HG03159 (cell line): ENCODE results near the gene DHRS12.
A peak's percentile ranks its signal among the peaks of the same experiment; 100 is the strongest.

Experiments
- ATAC-seq: cut with Tn5 transposase; IDR thresholded peaks from one replicate; pipeline ENCODE4 v1.9.1; 2021; ENCODE audit warnings: mild to moderate bottlenecking, moderate library complexity; ENCODE audit not compliant: unreplicated experiment

DHRS12 gene

GRCh38 chr13:51803422-51804294 lies at the start of gene DHRS12:
TSS of gene DHRS12 (minus strand) at chr13:51804163. CDS start at chr13:51799659, 4,504 bp downstream.
- peak; percentile 90 for ATAC-seq

- ATAC-seq: no peak
These were observed 45.5 kb upstream of the DHRS12 start for GRCh38 chr13:51849145-51850101.

DNA sequence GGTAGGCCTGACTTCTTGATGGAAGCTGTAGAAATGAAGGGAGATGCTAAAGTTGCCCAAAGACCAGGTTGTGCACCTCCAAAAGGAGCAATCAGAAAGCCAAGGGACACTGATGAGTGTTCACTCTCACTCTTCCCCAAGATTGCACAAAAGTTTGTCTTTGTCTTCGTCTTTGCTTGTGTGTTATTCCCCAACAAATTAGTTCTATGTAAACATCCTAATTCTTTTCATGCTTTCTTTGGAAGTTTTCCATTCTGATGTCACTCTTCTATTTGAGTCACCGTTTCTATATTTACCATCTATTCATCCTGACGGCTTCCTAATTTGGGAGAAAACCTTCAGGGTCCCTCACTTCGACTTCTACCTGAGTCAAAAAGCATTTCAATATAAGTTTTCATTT lies 44.7 kb upstream of the DHRS12 start:
- ATAC-seq: no peak

DNA sequence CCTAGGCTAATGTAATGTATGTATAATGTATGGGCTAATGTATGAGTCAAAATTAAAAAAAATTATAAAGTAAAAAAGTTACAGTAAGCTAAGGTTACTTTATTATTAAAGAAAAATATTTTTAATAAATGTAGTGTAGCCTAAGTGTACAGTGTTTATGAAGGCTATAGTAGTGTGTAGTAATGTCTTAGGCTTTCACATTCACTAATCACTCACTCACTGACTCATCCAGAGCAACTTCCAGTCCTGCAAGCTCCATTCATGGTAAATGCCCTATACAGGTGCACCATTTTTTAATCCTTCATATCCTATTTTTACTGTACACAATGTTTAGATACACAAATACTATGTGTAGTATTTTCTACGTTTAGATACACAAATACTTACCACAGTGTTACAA lies 42.8 kb upstream of the DHRS12 start:
- ATAC-seq: no peak

DNA sequence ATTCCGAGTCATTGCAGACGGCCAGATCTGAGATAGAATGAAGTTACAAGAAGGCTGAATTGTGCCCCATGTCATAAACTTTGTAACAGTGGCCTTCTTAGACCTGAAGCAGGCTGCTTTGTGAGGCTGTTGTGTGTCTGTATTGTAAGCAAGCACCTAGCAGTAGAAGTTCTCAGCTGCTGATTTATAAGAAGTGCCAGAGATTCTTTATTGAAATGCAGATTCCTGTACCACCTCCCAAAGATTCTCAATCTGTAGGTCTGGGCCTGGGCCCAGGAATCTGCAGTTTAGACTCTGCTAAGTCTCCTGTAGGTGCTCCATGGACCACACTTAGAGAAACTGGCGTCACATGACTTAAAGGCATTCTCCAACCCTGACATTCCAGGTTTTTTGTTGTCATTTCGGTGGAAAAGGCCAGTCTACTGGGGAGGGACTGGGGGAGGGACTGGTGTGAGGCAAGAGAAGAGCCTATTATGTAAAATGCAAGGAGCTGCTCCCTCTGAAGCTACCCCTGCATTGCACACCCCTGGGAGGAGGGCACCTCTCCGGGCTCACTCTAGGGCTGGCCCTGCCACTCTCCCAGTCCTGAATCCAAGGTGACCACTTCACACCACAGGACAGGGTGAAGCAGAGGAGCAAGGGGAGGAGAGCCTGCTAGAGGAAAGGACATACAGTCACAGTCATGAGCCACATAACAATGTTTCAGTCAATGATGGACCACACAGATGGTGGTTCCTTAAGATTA lies 41.8 kb upstream of the DHRS12 start:
- ATAC-seq: no peak

DNA sequence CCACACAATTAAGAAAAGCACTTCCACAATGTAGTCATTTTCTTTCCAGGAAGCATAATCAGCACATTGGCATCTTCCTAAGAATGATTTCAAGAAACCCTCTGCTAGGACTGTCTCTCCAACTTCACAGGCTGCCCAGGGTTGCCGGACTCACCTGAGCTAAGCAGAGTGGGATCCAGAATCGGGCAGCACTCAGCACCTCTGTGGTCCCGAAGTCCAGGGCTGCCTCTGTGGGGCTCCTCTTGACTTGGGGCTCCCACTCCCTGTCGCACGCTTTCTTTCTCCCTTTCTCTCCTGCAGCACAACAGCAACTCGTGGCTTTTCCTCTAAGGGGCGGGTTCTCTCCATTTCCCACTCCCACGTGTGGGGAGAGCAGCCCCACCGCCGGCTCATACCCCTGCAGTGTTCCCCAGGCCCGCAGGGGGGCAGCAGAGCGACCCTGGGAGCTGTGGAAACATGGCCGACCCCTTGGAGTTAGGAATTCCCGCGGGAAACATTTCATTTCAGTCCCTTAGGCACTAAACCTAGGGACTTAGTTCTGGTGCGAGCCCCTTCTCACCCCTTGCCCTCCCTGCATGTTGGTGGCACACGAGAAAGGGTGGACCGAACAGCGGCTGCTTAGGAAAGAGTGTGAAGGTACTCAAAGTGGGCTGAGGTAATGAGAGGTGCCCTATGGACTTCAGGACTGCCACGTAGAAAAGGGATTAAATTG lies 41.1 kb upstream of the DHRS12 start, which contains the start of gene TMEM272:
Gene TMEM272, minus strand, starts transcription at position 316 of the 712 bp plus-strand sequence. CDS start 6,647 bp downstream, outside the sequence.
- ATAC-seq: no peak

- ATAC-seq: no peak
These were observed 39.6 kb upstream of the DHRS12 start for GRCh38 chr13:51843529-51843928.

- ATAC-seq: no peak
These were observed 37.8 kb upstream of the DHRS12 start for GRCh38 chr13:51841732-51842131.

DNA sequence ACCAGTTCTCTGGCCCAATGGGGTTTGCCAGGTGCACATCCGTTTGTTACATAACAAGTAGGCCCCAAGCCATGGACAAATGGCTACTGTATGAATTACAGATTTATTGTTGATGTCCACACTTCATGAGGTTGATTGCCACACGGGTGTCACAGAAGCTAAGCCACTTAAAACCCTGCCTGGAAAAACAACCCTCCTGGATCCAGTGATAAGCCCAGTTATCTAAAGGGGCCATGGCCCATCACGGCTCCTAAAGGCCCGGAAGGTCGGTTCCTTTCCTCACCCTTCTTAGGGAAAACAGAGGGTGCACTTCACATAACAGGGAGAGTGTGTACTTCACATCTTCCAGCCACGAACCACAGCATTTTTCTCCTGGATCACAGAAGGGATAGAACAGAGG lies 37.0 kb upstream of the DHRS12 start:
- no peak for ATAC-seq

GRCh38 chr13:51839711-51840540 lies 36.0 kb upstream of the DHRS12 start:
- ATAC-seq: no peak

DNA sequence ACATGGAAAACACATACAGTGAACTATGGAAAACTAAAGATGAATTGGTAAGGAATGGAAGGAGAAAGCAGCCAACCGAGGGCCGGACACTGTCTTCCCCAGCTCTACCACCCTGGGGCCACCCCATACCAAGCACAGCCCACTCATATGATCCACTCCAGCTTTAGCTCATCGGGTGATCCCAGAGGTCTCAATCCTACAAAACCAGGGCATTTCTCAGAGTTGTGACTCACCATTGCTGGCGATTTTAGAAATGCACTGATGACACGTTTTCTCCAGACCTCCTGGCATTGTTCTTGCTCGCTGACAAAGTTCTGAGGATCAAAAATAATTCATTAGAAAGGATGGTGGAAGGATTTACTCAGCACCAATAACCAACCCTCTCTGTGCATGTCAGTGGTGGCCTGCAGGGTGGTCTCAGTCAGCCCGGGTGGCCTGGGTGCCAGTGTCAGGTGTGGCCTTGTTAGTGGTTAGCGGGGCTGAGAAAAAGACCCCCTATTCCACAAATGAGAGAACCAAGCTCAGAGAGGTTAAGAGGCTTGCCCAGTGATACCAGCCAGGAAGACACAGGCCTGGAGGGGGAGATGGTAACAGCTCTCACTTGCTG lies 34.4 kb upstream of the DHRS12 start:
- ATAC-seq: no peak

DNA sequence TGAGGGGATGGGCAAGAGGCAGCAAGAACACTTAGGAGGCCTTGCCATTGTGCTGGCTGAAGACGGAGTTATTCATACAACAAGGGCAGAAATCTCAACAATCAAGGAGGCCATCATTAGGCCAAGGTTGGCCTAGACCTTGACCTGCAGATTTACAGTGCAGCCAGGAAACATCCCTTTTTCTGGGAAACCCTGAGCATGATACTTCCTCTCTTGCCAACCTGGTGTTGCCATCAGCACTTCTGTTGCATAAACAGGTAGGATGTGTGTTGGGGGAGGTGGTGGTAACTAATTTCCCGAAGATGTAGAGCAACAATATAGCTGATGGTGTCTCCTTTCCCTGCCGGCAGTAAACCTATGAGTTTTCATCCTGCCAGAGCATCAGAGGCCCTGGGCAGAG lies 33.1 kb upstream of the DHRS12 start:
- ATAC-seq: no peak

GRCh38 chr13:51834581-51835171 lies 30.7 kb upstream of the DHRS12 start:
- ATAC-seq: no peak

DNA sequence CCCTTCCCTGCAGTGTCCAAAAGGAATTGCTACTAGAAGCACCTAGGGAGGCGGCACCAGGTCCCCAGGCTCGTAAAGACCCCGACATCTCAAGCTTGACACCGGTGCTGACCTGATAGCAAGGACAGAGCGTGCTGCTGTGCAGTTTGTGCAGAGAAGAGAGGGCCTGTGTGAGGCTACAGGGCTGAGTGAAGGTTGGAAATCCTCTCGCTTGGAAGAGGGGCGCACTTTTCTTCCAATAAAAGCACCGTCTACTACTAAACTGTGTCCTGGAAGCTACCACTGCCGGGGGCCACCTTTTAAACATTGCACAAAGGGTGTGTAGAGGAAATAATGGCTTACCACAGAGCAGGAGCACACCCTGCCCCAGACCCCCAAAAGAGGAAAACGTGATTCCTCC lies 30.0 kb upstream of the DHRS12 start:
- ATAC-seq: no peak

- peak; percentile 69 for ATAC-seq
These were observed 28.6 kb upstream of the DHRS12 start for GRCh38 chr13:51832471-51833152.

GRCh38 chr13:51831519-51831918 lies 27.6 kb upstream of the DHRS12 start:
- ATAC-seq: no peak

- ATAC-seq: no peak
These were observed 25.6 kb upstream of the DHRS12 start for GRCh38 chr13:51829568-51829899.
